ENCODE data around the gene SLC6A1. TPM values are rescaled to one million over a fixed set of nuclear protein-coding genes. Genes with fewer than 3 reads are reported as not detected.

SLC6A1 gene
- polyA plus RNA-seq, 1 of the 3 experiments (the other 2 are of a cell fraction), result not detected

DNA sequence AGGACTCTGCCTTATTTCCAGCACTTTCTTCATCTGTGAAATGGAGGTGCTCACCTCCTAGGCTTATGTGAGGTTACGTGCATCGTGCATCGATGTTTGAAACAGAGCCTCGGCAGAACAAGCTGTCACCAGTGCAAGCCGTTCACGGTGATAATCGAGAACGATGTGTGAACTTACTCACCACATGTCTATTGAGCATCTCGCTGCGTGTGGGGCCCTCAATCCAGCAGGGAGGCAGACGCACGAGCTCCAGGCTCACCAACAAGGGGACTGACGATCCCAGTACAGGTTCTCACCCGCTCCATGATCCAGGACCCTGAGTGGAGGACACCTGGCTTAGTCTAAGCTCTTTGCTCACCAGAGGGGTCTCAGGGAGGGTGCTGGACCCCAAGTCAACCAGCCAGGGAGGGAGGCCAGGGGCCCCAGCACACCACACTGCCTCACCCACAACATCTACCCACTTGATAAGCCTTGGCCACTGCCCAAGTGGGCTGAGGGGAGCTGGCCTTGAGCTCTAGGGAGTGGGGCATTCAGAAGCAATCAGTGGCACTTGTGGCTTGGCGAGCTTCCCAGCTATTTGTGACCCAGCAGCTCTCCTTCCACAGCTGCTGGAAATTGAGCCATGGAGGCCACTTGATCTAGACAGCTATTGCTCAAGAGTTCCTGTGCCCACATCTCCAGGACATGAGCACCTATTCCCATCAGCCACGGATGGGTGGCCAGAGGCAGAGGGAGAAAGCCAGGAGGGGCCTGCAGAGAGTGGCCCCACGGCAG, 34.4 kb upstream of the SLC6A1 start (continued):
- TF ChIP-seq, protein P1, sequence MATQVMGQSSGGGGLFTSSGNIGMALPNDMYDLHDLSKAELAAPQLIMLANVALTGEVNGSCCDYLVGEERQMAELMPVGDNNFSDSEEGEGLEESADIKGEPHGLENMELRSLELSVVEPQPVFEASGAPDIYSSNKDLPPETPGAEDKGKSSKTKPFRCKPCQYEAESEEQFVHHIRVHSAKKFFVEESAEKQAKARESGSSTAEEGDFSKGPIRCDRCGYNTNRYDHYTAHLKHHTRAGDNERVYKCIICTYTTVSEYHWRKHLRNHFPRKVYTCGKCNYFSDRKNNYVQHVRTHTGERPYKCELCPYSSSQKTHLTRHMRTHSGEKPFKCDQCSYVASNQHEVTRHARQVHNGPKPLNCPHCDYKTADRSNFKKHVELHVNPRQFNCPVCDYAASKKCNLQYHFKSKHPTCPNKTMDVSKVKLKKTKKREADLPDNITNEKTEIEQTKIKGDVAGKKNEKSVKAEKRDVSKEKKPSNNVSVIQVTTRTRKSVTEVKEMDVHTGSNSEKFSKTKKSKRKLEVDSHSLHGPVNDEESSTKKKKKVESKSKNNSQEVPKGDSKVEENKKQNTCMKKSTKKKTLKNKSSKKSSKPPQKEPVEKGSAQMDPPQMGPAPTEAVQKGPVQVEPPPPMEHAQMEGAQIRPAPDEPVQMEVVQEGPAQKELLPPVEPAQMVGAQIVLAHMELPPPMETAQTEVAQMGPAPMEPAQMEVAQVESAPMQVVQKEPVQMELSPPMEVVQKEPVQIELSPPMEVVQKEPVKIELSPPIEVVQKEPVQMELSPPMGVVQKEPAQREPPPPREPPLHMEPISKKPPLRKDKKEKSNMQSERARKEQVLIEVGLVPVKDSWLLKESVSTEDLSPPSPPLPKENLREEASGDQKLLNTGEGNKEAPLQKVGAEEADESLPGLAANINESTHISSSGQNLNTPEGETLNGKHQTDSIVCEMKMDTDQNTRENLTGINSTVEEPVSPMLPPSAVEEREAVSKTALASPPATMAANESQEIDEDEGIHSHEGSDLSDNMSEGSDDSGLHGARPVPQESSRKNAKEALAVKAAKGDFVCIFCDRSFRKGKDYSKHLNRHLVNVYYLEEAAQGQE (IDR thresholded peaks at IDR 0.05; ENCODE audit: low read depth, low read length), result no peak

DNA sequence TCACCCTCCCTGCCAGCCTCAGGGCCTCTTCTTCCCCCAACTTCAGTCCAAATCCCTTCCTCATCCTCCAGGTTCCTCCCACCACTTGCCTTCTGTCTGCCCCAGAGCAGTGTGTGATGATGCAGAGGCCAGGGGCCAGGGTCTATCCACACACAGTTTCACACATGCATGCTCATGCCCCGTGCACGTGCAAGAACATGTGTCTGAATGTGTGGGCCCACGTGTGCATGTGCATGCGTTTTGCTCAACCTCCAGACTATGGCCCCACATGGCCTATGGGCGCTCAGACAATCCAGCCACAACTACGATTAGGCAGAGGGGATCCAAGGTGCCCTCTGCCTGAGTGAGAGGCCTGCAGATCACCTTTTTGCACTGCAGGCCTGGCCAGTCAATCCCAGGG, 32.3 kb upstream of the SLC6A1 start:
- no peaks in the 10 kb centered on the region for H3K36me3 ChIP-seq (replicated peaks in 1 of 2; ENCODE audit: control insufficient read depth in 1 of 2, insufficient read depth in 2 of 2, low read length in 1 of 2)
- H3K9me2 ChIP-seq, result no peaks in the 10 kb centered on the region
- H3K9ac ChIP-seq, result no peak overlapping the region
- no peaks in the 10 kb centered on the region for H4K20me1 ChIP-seq (ENCODE audit: insufficient read depth)
- DNase-seq, result no peak
- no peak overlapping the region for H2AFZ ChIP-seq (ENCODE audit: low read depth)
- no peaks in the 10 kb centered on the region; the same call in 1 of the 2 replicates for H3K27me3 ChIP-seq (ENCODE audit: insufficient read depth)
- 23% methylated on average over 6 of the region's 6 CpGs for WGBS (ENCODE audit: low lambda C conversion rate)
- TF ChIP-seq ELF1 (IDR thresholded peaks at IDR 0.05) (no peak), EP300 (IDR thresholded peaks at IDR 0.05; ENCODE audit: borderline replicate concordance in 1 of 2, low read depth in 1 of 2, low read length in 1 of 2) (no peak), FOXM1 (IDR thresholded peaks at IDR 0.05; ENCODE audit: low read depth) (no peak), RCOR1 (IDR thresholded peaks at IDR 0.05; ENCODE audit: low read length) (no peak), RAD21 (IDR thresholded peaks at IDR 0.05; ENCODE audit: low read length) (no peak), SMC3 (IDR thresholded peaks at IDR 0.05; ENCODE audit: low read depth, low read length) (no peak), MXI1 (IDR thresholded peaks at IDR 0.05; ENCODE audit: low read depth, low read length) (no peak), JUND (IDR thresholded peaks at IDR 0.05) (no peak), TAF1 (IDR thresholded peaks at IDR 0.05; ENCODE audit: borderline replicate concordance, low read depth, low read length) (no peak), SIN3A (IDR thresholded peaks at IDR 0.05; ENCODE audit: borderline replicate concordance, low read depth, low read length) (no peak), RXRA (IDR thresholded peaks at IDR 0.05; ENCODE audit: borderline replicate concordance, low read depth) (no peak)
- TF ChIP-seq, protein P2, sequence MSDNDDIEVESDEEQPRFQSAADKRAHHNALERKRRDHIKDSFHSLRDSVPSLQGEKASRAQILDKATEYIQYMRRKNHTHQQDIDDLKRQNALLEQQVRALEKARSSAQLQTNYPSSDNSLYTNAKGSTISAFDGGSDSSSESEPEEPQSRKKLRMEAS (IDR thresholded peaks at IDR 0.05; ENCODE audit: low read depth), result no peak
- no peaks in the 10 kb centered on the region for H3K79me2 ChIP-seq (ENCODE audit: insufficient read depth)
- H3F3A ChIP-seq (replicated peaks; ENCODE audit: insufficient read depth), result no peaks in the 10 kb centered on the region
- no peaks in the 10 kb centered on the region for H3K9me3 ChIP-seq
- ChIA-PET CTCF (interaction anchor here (1.4 to 8.3 kb wide), 4 partner anchors 16 to 100 kb away, joined by 6 to 83 read pairs (median 40); no protein-coding TSS in a partner anchor), POLR2A (no interaction called here)
- H3K4me2 ChIP-seq, result no peak overlapping the region
- H3K27ac ChIP-seq (ENCODE audit: low read depth in 2 of 2, low read length in 1 of 2), result no peak overlapping the region
- no peaks in the 10 kb centered on the region; a peak in 1 of 4 replicates for H3K4me1 ChIP-seq (ENCODE audit: control insufficient read depth in 1 of 2, insufficient read depth in 2 of 2, low read depth in 1 of 2, low read length in 1 of 2)
- H3K4me3 ChIP-seq (ENCODE audit: low read depth in 2 of 2, low read length in 1 of 2), result no peak overlapping the region
